ACC112 (cell line): ENCODE data around the gene NAPG.
"Not testable (repeated sequence)": the region's sequence is repeated elsewhere in the genome, so short reads cannot be mapped to it uniquely, and the experiment has no call there.

ENCODE experiments used
- H2AFZ ChIP-seq: fragments of 200-600 bp; sonication (generic); one replicate; pipeline ENCODE4 v1.6.0; 2017; ENCODE audit warnings: antibody characterized with exemption, low read length; ENCODE audit not compliant: unreplicated experiment
- H3K27ac ChIP-seq: fragments of 200-600 bp; sonication (generic); 2 replicates; pipeline ENCODE4 v1.5.1; 2014; ENCODE audit warnings: low read depth, mild to moderate bottlenecking, antibody characterized with exemption, low read length, moderate library complexity
- H3K27me3 ChIP-seq: fragments of 200-600 bp; sonication (generic); 2 replicates; pipeline ENCODE4 v1.6.1; 2014; ENCODE audit warnings: mild to moderate bottlenecking, antibody characterized with exemption, low read length, moderate library complexity, mixed read lengths; ENCODE audit not compliant: insufficient read depth
- H3K36me3 ChIP-seq: fragments of 200-600 bp; sonication (generic); 2 replicates; pipeline ENCODE4 v1.6.1; 2016; ENCODE audit warnings: mild to moderate bottlenecking, antibody characterized with exemption, low read length, moderate library complexity, mixed read lengths; ENCODE audit not compliant: insufficient read depth
- H3K4me1 ChIP-seq: fragments of 200-600 bp; sonication (generic); one replicate; pipeline ENCODE4 v1.6.1; 2016; ENCODE audit warnings: low read length, mixed read lengths; ENCODE audit not compliant: insufficient read depth, unreplicated experiment, control insufficient read depth
- H3K4me3 ChIP-seq: fragments of 200-600 bp; sonication (generic); 2 replicates; pipeline ENCODE4 v1.5.1; 2014; ENCODE audit warnings: mild to moderate bottlenecking, low read depth, low read length
- H3K79me2 ChIP-seq: fragments of 200-600 bp; sonication (generic); one replicate; pipeline ENCODE4 v1.6.0; 2016; ENCODE audit warnings: low read length; ENCODE audit not compliant: control insufficient read depth, unreplicated experiment, insufficient read depth

NAPG gene

DNA sequence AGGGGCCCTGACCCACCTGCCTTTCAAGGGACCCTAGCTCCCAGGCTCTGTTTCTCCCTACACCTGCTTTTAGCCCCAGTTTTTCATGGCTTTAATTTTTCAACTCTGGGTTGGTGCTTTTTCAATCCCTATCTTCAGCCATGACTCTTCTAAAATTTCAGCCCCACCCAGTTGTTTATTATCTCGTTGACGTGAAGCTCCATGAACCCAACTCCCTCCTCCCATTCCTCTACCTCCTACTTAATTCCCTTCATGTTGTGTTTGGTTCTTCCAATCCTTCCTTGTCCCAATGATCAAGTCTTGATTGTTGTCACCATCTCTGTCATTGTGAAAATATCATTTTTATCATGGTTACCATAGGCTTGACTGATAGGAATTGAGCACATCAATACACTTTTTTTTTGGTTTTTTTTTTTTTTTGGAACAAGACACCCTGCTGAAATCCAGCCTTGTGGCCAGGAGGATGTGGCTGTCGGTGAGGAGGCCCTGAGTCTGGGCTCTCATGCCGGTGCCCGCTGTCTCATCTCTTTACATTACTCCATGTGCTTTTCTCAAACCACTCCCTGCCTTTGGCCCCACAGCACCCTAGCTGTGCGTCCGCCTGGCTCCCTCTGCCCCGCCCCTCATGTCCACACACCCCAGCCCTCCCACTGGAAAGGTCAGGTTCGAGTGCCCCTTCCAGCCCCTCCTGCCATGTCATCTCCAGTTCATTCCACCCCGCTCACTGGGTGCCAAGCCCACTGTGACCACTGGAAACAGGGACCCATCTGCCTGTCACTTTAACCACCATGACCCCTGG lies 39.3 kb downstream of the NAPG start:
- peaks cover 2% of the 10 kb centered on the region for H3K4me1 ChIP-seq
- H3K36me3 ChIP-seq: no peaks in the 10 kb centered on the region
- H3K79me2 ChIP-seq: no peaks in the 10 kb centered on the region
- H3K4me3 ChIP-seq: no peak overlapping the region
- no peaks in the 10 kb centered on the region for H3K27me3 ChIP-seq
- no peak overlapping the region for H3K27ac ChIP-seq
- H2AFZ ChIP-seq: no peak overlapping the region

DNA sequence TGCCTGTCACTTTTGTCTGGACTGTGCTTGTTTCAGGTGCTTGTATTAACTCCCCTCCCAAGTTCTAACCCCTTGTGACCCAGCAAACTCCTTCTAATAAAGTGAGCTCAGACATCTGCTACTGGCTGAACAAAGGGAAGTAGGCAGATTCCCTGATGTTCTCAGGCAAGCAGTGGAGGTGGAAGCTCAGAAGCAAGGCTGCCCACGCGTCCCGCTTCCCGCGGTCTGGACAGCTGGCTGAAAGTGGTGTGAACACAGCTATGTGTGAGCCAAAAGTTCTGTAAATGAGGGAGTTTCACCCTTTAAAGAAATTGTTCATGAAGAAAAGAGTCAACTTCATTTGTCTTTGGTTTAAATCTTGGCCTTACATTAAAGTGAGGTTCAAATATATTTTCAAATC lies 40.0 kb downstream of the NAPG start:
- Histone ChIP-seq H3K4me3 (no peak overlapping the region), H3K4me1 (no peaks in the 10 kb centered on the region), H2AFZ (no peak overlapping the region), H3K79me2 (no peaks in the 10 kb centered on the region), H3K27ac (no peak overlapping the region), H3K27me3 (no peaks in the 10 kb centered on the region), H3K36me3 (no peaks in the 10 kb centered on the region)

DNA sequence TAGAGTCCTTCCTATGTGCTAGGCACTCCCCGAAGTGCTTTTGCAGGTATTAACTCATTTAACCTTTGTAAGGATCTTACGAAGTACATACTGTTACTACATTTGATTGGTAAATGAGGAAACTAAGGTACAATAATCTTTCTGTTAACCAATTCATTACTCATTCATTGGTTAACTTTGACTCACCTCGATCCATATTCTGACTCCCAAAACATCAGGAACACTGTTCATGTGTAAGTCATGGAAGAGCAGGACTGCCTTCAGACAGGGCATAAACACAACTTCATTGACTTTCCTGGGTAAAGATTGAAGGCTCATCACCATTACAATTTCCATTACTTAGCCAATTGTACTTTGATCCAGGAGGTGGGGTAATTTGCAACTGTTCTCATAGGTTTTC lies 40.6 kb downstream of the NAPG start:
- no peaks in the 10 kb centered on the region for H3K4me1 ChIP-seq
- H3K79me2 ChIP-seq: no peaks in the 10 kb centered on the region
- no peak overlapping the region for H2AFZ ChIP-seq
- no peaks in the 10 kb centered on the region for H3K36me3 ChIP-seq
- no peak overlapping the region for H3K4me3 ChIP-seq
- H3K27ac ChIP-seq: no peak overlapping the region
- H3K27me3 ChIP-seq: no peaks in the 10 kb centered on the region

- not testable (repeated sequence) for H3K4me3 ChIP-seq, H3K36me3 ChIP-seq, H3K4me1 ChIP-seq, H3K27me3 ChIP-seq, H3K79me2 ChIP-seq, H3K27ac ChIP-seq, H2AFZ ChIP-seq
These were observed 44.1 kb downstream of the NAPG start for GRCh38 chr18:10569941-10570340.

DNA sequence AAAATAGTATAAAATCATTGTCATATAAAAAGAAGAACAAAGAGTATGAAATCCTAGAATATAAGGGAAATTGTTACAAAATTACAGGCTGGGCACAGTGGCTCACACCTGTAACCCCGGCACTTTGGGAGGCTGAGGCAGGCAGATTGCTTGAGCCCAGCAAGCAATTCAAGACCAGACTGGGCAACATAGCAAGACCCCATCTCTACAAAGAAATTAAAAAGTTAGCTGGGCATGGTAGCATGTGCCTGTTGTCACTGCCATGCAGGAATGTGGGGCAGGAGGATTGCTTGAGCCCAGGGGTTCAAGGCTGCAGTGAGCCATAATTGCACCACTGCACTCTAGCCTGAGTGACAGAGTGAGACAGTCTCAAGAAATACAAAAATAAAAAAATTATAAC lies 44.8 kb downstream of the NAPG start:
- H3K4me1 ChIP-seq: no peaks in the 10 kb centered on the region
- H3K36me3 ChIP-seq: no peaks in the 10 kb centered on the region
- no peak overlapping the region for H2AFZ ChIP-seq
- H3K4me3 ChIP-seq: no peak overlapping the region
- no peaks in the 10 kb centered on the region for H3K79me2 ChIP-seq
- no peak overlapping the region for H3K27ac ChIP-seq
- H3K27me3 ChIP-seq: no peaks in the 10 kb centered on the region

GRCh38 chr18:10571537-10571936 lies 45.7 kb downstream of the NAPG start:
- Histone ChIP-seq H3K27ac (no peak overlapping the region), H3K4me3 (no peak overlapping the region), H3K36me3 (no peaks in the 10 kb centered on the region), H3K4me1 (no peaks in the 10 kb centered on the region), H2AFZ (no peak overlapping the region), H3K27me3 (no peaks in the 10 kb centered on the region), H3K79me2 (no peaks in the 10 kb centered on the region)

GRCh38 chr18:10573261-10573660 lies 47.4 kb downstream of the NAPG start:
- H3K36me3 ChIP-seq, H3K4me1 ChIP-seq, H3K4me3 ChIP-seq, H3K27me3 ChIP-seq, H2AFZ ChIP-seq, H3K79me2 ChIP-seq, H3K27ac ChIP-seq: not testable (repeated sequence)

GRCh38 chr18:10574412-10574811 lies 48.6 kb downstream of the NAPG start:
- H2AFZ ChIP-seq, H3K36me3 ChIP-seq, H3K27ac ChIP-seq, H3K4me3 ChIP-seq, H3K79me2 ChIP-seq, H3K27me3 ChIP-seq, H3K4me1 ChIP-seq: not testable (repeated sequence)

DNA sequence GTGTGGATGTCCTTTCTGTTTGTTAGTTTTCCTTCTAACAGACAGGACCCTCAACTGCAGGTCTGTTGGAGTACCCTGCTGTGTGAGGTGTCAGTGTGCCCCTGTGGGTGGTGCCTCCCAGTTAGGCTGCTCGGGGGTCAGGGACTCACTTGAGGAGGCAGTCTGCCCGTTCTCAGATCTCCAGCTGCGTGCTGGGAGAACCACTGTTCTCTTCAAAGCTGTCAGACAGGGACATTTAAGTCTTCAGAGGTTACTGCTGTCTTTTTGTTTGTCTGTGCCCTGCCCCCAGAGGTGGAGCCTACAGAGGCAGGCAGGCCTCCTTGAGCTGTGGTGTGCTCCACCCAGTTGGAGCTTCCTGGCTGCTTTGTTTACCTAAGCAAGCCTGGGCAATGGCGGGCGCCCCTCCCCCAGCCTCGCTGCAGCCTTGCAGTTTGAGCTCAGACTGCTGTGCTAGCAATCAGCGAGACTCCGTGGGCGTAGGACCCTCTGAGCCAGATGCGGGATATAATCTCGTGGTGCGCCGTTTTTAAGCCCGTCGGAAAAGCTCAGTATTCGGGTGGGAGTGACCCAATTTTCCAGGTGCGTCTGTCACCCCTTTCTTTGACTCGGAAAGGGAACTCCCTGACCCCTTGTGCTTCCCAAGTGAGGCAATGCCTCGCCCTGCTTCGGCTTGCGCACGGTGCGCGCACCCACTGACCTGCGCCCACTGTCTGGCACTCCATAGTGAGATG lies 52.2 kb downstream of the NAPG start:
- H3K36me3 ChIP-seq, H3K4me3 ChIP-seq, H3K27me3 ChIP-seq, H3K79me2 ChIP-seq, H3K27ac ChIP-seq, H2AFZ ChIP-seq, H3K4me1 ChIP-seq: not testable (repeated sequence)

DNA sequence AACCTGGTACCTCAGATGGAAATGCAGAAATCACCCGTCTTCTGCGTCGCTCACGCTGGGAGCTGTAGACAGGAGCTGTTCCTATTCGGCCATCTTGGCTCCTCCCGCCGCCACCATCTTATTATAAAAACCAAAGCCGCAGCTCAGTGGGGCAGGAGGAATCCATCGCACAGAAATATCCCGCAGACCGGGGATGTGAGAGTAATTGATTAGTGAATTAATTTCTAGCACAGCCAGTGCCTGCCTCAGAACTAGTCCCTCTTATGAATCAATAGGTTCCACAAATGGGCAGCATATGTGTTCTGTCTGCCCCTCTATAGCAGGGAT lies 52.7 kb downstream of the NAPG start:
- H3K36me3 ChIP-seq, H3K4me1 ChIP-seq, H3K79me2 ChIP-seq, H3K27ac ChIP-seq, H3K4me3 ChIP-seq, H2AFZ ChIP-seq, H3K27me3 ChIP-seq: not testable (repeated sequence)

GRCh38 chr18:10579079-10579867 lies 53.4 kb downstream of the NAPG start:
- no peaks in the 10 kb centered on the region for H3K79me2 ChIP-seq
- H2AFZ ChIP-seq: no peak overlapping the region
- no peaks in the 10 kb centered on the region for H3K27me3 ChIP-seq
- no peaks in the 10 kb centered on the region for H3K4me1 ChIP-seq
- no peak overlapping the region for H3K4me3 ChIP-seq
- H3K36me3 ChIP-seq: no peaks in the 10 kb centered on the region
- no peak overlapping the region for H3K27ac ChIP-seq
